ENCODE measurements around the gene PCDHGA7.
"Not testable (repeated sequence)": the region's sequence is repeated elsewhere in the genome, so short reads cannot be mapped to it uniquely, and the experiment has no call there.

Gene PCDHGA7

DNA sequence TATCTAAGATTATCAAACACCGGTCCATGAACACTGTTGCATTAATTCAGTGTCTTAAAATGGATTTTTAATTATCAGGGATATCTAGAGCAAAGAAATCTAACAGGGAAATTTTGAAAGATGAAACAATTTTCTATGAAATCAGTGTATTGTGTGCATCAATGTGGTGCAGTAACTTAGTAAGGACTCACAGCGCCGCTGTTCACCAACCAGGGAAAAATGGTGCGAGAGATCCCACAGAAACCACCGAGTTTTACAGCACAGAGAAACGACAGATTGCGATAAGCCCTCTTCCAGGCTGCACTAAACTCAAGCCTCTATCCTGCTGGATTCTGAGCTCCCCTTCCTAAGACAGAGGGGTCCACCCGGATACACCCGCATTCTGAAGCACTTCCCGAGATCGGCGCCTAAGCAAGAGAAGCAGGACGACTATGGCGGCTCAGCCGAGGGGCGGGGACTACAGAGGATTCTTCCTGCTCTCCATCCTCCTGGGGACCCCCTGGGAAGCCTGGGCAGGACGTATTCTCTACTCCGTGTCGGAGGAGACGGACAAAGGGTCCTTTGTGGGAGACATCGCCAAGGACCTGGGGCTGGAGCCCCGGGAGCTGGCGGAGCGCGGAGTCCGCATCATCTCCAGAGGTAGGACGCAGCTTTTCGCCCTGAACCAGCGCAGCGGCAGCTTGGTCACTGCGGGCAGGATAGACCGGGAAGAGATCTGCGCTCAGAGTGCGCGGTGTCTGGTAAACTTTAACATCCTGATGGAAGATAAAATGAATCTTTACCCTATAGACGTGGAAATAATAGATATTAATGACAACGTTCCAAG, at the start of gene PCDHGA7:
Gene PCDHGA7 (plus strand): TSS at position 274 of the 826 bp plus-strand sequence. CDS start 158 bp downstream, at position 432.
- peak; percentile 53 for DNase-seq (ENCODE audit: low read depth)

DNA sequence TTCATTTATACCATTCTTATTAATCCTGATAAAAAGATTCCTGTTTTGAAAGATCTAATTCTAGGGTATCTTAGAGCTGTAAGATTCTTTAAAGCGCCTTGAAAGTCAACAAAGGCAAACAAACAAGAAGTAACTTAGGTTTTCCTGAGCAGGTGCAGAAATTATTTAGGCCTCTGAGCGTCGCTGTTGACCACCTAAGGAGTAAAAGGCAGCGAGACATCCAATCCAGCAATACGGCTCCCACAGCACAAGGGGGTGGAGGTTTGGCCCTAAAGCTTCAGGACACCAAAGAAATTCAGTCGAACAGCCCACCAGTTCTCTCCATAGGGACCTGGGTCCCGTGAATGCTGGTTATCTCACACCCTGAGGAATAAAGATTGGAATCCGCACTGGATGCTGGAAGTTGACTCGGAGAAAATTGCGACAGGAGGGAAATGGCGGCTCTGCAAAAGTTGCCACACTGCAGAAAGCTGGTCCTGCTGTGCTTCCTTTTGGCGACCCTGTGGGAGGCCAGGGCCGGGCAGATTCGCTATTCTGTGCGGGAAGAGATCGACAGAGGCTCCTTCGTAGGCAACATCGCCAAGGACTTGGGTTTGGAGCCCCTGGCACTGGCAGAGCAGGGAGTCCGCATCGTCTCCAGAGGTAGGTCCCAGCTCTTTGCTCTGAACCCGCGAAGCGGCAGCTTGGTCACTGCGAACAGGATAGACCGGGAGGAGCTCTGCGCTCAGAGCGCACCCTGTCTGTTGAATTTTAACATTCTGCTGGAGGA, 43.8 kb upstream of the PCDHGA7 start, which contains the start of gene PCDHGA2:
Gene PCDHGA2 (plus strand): TSS at position 223 of the 769 bp plus-strand sequence.
- peak; percentile 61 for DNase-seq (ENCODE audit: low read depth)

GRCh38 chr5:141340781-141341354, 41.7 kb upstream of the PCDHGA7 start:
- DNase-seq (ENCODE audit: low read depth) = not testable (repeated sequence)

- no peak for DNase-seq (ENCODE audit: low read depth)
Observed at GRCh38 chr5:141342773-141343172, 39.8 kb upstream of the PCDHGA7 start.

DNA sequence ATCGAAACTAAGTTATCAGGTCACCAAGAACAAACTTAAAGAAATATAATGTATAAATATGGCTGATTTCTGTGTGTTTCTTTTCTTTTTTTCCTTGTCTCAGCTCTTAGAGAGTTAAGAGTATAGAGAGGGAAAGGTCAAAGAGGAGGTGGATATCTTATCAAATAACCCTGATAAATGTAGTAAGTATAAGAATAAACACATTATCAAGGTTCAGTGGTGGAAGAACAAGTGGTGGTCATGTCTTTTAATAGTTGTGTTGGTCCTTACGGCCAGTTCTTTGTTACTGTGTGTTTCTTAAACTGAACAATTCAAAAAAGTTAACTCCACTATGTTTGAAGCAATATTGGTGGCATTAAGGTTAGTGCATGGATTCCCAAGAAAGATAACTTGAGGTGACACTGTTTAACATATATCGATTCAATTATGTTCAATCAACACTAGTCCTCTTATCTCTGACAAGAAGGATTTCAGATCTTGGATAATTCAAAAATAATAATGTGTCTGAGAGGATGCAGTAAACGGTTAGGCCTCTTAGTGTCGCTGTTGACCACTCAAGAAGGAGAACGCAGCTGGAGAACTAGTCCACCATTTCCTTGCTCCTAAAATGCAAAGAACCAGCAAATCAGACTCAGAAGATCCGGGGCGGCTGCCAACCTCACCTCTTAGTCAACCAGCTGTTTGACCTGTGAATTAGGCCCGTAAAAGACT, 39.1 kb upstream of the PCDHGA7 start, which contains the start of gene PCDHGA3:
Gene PCDHGA3 (plus strand): TSS at position 588 of the 711 bp plus-strand sequence. CDS start 205 bp downstream, outside the sequence.
- DNase-seq (ENCODE audit: low read depth) = peak; percentile 56

DNA sequence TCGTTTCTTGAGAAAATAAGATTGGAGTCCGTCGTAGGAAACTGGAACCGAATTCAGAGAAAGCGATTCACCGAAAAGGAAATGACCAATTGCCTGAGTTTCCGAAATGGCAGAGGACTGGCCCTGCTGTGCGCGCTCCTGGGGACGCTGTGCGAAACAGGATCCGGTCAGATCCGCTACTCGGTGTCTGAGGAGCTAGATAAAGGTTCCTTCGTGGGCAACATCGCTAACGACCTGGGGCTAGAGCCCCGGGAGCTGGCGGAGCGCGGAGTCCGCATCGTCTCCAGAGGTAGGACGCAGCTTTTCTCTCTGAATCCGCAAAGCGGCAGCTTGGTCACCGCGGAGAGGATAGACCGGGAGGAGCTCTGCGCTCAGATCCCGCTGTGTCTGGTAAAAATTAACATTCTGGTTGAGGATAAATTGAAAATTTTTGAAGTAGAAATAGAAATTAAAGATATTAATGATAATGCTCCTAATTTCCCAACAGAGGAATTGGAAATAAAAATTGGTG, 38.5 kb upstream of the PCDHGA7 start:
- no peak for DNase-seq (ENCODE audit: low read depth)

- DNase-seq (ENCODE audit: low read depth) = no peak
Observed at GRCh38 chr5:141345327-141345726, 37.2 kb upstream of the PCDHGA7 start.

DNA sequence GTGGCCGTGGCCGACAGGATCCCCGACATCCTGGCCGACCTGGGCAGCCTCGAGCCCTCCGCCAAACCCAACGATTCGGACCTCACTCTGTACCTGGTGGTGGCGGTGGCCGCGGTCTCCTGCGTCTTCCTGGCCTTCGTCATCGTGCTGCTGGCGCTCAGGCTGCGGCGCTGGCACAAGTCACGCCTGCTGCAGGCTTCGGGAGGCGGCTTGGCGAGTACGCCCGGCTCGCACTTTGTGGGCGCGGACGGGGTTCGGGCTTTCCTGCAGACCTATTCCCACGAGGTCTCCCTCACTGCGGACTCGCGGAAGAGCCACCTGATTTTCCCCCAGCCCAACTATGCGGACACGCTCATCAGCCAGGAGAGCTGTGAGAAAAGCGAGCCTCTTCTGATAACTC, 36.5 kb upstream of the PCDHGA7 start:
- DNase-seq (ENCODE audit: low read depth) = not testable (repeated sequence)

DNA sequence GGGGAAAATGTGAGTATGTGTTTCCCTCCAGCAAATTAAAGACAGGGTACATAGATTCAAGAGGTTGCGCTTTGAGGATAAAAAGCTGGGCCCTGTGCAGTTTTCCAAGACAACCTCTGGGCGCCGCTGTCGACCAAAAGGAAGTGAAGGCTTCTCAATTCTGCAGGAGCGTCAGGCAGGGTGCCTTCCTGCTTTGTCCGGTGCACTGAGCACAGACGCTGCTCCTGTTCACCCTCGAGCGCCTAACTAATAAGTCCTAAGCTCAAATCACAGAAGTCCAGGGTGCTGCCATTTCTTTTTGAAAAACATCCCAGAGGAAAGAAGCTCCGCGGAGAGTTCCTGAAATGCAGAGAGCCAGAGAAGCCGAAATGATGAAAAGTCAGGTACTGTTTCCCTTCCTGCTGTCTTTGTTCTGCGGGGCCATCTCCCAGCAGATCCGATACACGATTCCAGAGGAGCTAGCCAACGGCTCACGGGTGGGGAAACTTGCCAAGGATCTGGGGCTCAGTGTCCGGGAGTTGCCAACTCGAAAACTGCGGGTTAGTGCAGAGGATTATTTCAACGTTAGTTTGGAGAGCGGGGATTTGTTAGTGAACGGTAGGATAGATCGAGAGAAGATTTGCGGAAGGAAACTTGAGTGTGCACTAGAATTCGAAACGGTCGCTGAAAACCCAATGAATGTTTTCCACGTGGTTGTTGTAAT, 32.5 kb upstream of the PCDHGA7 start, which contains the start of gene PCDHGB1:
Gene PCDHGB1 (plus strand): TSS at position 183 of the 703 bp plus-strand sequence. CDS start 162 bp downstream, at position 345.
- peak; percentile 49 for DNase-seq (ENCODE audit: low read depth)

DNA sequence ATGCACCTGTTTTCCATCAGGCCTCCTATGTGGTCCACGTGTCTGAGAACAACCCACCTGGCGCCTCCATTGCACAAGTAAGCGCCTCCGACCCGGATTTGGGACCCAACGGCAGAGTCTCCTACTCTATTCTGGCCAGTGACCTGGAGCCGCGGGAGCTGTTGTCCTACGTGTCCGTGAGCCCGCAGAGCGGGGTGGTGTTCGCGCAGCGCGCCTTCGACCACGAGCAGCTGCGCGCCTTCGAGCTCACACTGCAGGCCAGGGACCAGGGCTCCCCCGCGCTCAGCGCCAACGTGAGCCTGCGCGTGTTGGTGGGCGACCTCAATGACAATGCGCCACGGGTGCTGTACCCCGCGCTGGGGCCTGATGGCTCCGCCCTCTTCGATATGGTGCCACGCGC, 31.0 kb upstream of the PCDHGA7 start:
- no peak for DNase-seq (ENCODE audit: low read depth)

- DNase-seq (ENCODE audit: low read depth) = peak; percentile 20
Observed at GRCh38 chr5:141354900-141355469, 27.6 kb upstream of the PCDHGA7 start, which contains the start of gene PCDHGA4. Gene PCDHGA4, plus strand, starts transcription at chr5:141355021. Its CDS starts 87 bp downstream, at chr5:141355108.

- DNase-seq (ENCODE audit: low read depth) = no peak
Observed at GRCh38 chr5:141355641-141356040, 26.9 kb upstream of the PCDHGA7 start.

DNA sequence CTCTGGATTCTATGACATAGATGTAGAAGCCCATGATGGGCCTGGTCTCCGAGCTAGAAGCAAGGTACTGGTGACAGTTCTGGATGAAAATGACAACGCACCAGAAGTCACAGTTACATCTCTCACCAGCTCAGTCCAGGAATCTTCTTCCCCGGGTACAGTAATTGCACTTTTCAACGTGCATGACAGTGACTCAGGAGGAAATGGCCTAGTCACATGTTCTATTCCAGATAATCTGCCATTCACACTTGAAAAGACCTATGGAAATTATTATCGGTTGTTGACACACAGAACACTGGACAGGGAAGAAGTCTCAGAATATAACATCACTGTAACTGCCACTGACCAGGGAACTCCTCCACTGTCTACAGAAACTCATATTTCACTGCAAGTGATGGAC, 26.4 kb upstream of the PCDHGA7 start:
- DNase-seq (ENCODE audit: low read depth) = no peak

- no peak for DNase-seq (ENCODE audit: low read depth)
Observed at GRCh38 chr5:141356950-141357349, 25.6 kb upstream of the PCDHGA7 start.

- DNase-seq (ENCODE audit: low read depth) = peak; percentile 26
Observed at GRCh38 chr5:141359790-141360426, 22.6 kb upstream of the PCDHGA7 start, which contains the start of gene PCDHGB2. Gene PCDHGB2, plus strand, starts transcription at chr5:141359994. Its CDS starts 142 bp downstream, at chr5:141360136.

DNA sequence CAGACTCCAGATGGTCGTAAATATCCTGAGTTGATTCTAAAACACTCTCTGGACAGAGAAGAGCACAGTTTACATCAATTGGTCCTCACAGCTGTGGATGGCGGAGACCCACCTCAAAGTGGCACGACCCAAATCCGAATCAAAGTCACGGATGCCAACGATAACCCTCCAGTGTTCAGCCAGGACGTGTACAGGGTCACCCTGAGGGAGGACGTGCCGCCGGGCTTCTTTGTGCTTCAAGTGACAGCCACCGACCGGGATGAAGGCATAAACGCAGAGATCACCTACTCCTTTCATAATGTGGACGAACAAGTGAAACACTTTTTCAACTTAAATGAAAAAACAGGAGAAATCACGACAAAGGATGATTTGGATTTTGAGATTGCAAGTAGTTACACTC, 21.9 kb upstream of the PCDHGA7 start:
- no peak for DNase-seq (ENCODE audit: low read depth)

- no peak for DNase-seq (ENCODE audit: low read depth)
Observed at GRCh38 chr5:141362719-141363118, 19.8 kb upstream of the PCDHGA7 start.

DNA sequence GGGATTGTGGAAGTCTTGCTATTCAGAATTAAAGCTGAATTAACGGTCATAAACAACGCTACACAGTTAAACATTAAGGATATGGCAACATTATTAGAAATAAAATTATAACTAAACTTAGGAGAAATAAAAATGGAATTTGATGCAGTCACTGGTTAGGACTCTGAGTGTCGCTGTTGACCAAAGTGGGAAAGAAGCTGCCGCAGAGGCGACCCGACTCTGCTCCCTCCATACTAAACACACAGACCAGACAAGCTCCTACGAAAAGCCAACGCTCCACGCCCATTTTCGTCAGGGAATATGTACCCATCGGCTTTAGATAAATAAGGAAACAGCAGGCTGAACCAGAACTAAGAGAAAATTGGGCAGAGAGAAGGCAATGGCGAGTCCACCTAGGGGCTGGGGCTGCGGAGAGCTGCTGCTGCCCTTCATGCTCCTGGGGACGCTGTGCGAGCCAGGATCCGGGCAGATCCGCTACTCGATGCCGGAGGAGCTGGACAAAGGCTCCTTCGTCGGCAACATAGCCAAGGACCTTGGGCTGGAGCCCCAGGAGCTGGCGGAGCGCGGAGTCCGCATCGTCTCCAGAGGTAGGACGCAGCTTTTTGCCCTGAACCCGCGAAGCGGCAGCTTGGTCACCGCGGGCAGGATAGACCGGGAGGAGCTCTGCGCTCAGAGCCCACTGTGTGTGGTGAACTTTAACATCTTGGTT, 18.4 kb upstream of the PCDHGA7 start, which contains the start of gene PCDHGA5:
Gene PCDHGA5 (plus strand): TSS at position 211 of the 709 bp plus-strand sequence. CDS start 169 bp downstream, at position 380.
- no peak for DNase-seq (ENCODE audit: low read depth)
